Stomach smooth muscle (tissue), 2 donors: Measurements from ENCODE around the gene RBM24.
"Not testable (repeated sequence)": the region's sequence is repeated elsewhere in the genome, so short reads cannot be mapped to it uniquely, and the experiment has no call there.

Experiments used
- H3K27ac ChIP-seq: one replicate; pipeline ENCODE4 v1.7.0; 2013; ENCODE audit warnings: mild to moderate bottlenecking, low read length, inconsistent platforms
- H3K27me3 ChIP-seq, 2 donors: one replicate each; pipeline ENCODE4 v1.7.0; 2013; ENCODE audit warnings: low read length in 2 of 2; ENCODE audit not compliant: insufficient read depth in 2 of 2, control insufficient read depth in 1 of 2
- H3K36me3 ChIP-seq, 2 donors: one replicate each; pipeline ENCODE4 v1.7.0; 2013; ENCODE audit warnings: low read length in 2 of 2; ENCODE audit not compliant: control insufficient read depth in 2 of 2, insufficient read depth in 2 of 2
- H3K4me1 ChIP-seq: one replicate; pipeline ENCODE4 v1.7.0; 2013; ENCODE audit warnings: low read length; ENCODE audit not compliant: control insufficient read depth, insufficient read depth
- H3K4me3 ChIP-seq, 2 donors: one replicate each; pipeline ENCODE4 v1.7.0; 2013; ENCODE audit warnings: low read length in 2 of 2
- H3K9ac ChIP-seq, 2 donors: one replicate each; pipeline ENCODE4 v1.7.0; 2013; ENCODE audit warnings: low read length in 2 of 2, mild to moderate bottlenecking in 1 of 2
- H3K9me3 ChIP-seq, 2 donors: one replicate each; pipeline ENCODE4 v1.7.0; 2013; ENCODE audit warnings: low read length in 2 of 2; ENCODE audit not compliant: control insufficient read depth in 2 of 2
- donor health status: healthy.
- donor health status: Pancreatic carcinoma.

The RBM24 gene

DNA sequence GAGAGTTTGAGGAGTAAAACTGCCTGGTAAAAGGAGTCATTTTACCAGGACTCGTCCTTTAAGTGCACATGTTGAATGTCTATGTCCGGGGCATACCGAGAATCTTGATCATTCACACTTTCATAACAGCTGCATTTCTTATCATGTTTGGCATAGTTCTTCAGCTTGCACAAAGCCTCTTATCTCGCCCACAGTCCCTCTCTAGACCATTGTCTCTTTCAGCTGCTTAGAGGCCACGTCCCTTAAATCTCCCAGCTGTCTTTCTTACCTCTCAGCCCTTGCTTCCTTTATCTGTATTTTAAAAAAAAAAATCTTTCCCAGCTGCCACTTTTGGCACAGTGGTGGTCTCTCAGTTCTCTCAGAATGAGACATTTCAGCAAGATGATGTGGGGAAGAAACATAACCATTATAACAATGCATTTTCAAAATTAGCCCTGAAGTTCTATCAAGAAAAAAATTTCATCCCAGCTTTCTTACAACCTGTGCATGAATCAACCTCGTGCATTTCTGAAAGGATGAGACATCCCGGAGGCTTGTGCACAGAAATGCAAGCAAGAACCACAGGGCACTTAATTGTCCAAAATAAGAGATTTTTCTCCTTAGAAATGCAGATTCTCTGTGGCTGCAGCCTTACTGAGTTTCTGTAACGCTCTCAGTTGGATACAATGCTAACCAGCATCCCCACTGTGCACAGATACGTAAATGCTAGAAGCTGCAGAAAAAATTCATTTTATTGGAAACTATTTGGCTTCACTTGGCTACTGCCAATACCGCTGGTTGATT is 24.2 kb downstream of the RBM24 start:
- no peaks in the 10 kb centered on the region for H3K36me3 ChIP-seq
- H3K27me3 ChIP-seq: no peaks in the 10 kb centered on the region
- no peak overlapping the region for H3K9ac ChIP-seq
- no peaks in the 10 kb centered on the region for H3K9me3 ChIP-seq
- no peak overlapping the region for H3K4me3 ChIP-seq
- H3K4me1 ChIP-seq: no peaks in the 10 kb centered on the region
- no peak overlapping the region for H3K27ac ChIP-seq

DNA sequence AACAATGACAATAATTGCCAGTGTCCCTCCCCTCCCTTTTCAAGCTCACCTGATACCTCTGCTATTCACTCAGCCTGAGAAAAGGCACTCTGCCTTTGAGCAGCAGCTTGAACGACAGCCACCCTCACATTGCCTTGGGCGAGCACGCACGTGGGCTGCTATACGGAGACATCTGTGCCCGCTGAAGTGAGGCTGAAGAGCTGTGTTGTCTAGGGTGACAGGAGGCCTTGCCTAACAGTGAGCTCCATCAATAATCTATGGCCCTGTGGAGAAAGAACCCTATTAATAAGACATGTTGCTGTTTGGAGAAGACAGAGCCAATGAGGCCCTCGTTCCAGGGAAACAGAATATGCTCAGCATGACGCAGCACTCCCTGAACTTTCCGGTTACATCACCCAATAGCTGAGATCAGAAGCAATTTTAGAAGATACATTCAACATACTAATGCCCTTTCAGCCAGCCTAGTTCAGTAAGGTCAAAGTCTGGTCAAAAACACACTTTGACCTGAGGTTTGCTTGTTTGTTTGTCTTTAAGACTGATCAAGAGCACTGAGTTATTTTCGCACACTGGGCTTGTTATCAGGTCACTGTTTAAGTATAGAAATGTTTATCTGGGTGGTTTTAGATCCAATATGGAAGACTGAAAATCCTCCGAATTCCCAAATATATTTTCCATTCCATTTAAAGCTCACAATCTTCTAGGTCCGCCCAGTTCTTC is 30.6 kb downstream of the RBM24 start:
- Histone ChIP-seq H3K4me1 (peaks cover 4% of the 10 kb centered on the region), H3K4me3 (no peak overlapping the region), H3K9ac (no peak overlapping the region), H3K36me3 (no peaks in the 10 kb centered on the region), H3K27ac (no peak overlapping the region), H3K27me3 (no peaks in the 10 kb centered on the region), H3K9me3 (no peaks in the 10 kb centered on the region)

DNA sequence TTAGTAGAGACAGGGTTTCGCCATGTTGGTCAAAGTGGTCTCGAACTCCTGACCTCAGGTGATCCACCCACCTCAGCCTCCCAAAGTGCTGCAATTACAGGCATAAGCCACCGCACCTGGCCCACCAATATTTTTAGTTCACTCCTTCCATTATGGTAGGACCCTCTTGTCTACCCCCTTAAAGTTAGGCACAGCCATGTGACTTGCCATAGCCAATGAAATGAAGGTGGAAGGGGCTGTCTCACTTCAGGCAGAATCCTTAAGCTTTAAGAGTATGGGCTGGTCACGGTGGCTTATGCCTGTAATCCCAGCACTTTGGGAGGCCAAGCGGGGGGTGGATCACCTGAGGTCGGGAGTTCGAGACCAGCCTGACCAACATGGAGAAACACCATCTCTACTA is 32.1 kb downstream of the RBM24 start:
- H3K9me3 ChIP-seq, H3K36me3 ChIP-seq, H3K27ac ChIP-seq, H3K9ac ChIP-seq, H3K4me1 ChIP-seq, H3K4me3 ChIP-seq, H3K27me3 ChIP-seq: not testable (repeated sequence)

DNA sequence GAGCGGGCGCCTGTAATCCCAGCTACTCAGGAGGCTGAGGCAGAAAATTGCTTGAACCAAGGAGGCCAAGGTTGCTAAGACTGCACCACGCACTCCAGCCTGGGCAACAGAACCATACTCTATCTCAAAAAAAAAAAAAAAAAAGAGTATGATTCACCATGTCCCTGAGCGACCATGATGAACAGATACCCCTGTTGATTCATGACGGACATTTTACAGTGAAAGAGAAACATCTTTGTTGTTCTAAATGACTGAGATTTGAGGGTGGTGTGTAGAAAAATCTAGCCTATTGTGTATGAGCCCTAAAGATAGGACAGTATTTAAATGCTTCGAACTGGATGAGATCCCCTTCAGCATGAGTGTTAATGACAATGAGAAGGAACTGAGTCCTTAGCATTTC is 32.8 kb downstream of the RBM24 start:
- Histone ChIP-seq H3K4me3 (no peak overlapping the region), H3K27ac (no peak overlapping the region), H3K27me3 (no peaks in the 10 kb centered on the region), H3K9ac (no peak overlapping the region), H3K4me1 (peaks cover 4% of the 10 kb centered on the region), H3K36me3 (no peaks in the 10 kb centered on the region), H3K9me3 (no peaks in the 10 kb centered on the region)

DNA sequence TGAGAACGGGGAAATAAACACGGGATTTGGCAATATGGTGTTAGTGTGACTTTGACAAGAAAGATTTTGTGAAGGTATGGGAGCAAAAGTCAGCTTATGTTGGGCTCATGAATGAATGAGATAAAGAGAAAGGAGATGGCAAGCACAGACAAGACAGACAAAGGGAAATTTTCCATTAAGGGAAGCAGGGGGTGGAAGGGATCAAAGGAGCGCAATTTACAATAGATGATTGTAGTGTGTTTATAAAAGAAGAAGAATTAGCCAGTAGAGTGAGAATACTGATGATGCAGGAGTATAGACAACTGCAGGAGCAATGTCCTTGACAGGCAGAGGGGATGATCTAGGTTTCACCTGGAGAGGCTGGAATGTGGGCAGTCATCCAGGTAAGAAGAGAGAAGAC is 34.1 kb downstream of the RBM24 start:
- no peaks in the 10 kb centered on the region for H3K9me3 ChIP-seq

DNA sequence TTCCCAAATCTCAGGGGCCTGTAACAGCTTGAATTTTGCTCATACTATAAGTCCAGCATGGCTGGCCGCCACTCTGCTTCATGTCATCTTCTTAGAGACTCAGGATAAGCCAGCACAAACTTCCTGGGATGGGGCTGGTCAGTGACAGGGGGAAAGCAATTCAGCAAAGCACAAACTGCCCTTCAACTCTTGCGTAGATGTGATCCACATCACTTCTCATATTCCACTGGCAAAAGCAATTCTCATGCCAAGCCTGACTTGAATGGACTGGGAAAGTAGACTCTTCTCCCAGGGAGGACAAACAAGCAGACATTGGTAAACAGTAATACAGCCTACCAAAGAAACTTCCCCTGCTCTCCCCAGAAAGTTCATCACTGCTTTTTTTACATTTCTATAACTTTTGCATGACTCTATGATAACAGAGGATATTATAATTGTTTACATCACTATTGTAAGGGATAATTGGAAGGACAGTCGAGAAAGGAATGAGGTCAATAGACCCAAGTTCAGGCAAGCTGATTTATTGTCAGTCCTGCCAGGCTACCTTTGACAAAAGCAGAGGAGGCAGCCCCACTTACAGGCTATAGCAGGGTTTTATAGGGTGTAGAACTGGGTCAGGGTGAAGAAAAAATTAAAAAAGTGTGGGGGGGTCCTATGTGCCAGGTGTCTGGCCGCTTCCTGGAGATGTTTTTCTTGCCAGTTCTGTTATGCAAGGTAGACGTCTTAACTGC is 37.4 kb downstream of the RBM24 start:
- no peaks in the 10 kb centered on the region for H3K4me1 ChIP-seq
- no peaks in the 10 kb centered on the region for H3K36me3 ChIP-seq
- H3K27me3 ChIP-seq: no peaks in the 10 kb centered on the region
- no peak overlapping the region for H3K27ac ChIP-seq
- H3K4me3 ChIP-seq: no peak overlapping the region
- no peaks in the 10 kb centered on the region for H3K9me3 ChIP-seq
- no peak overlapping the region for H3K9ac ChIP-seq

More for the DNA sequence above, 34.1 kb downstream of the RBM24 start:
- Histone ChIP-seq H3K36me3 (no peaks in the 10 kb centered on the region), H3K27ac (no peak overlapping the region), H3K27me3 (no peaks in the 10 kb centered on the region), H3K4me1 (peaks cover 4% of the 10 kb centered on the region), H3K9ac (no peak overlapping the region), H3K4me3 (no peak overlapping the region)

DNA sequence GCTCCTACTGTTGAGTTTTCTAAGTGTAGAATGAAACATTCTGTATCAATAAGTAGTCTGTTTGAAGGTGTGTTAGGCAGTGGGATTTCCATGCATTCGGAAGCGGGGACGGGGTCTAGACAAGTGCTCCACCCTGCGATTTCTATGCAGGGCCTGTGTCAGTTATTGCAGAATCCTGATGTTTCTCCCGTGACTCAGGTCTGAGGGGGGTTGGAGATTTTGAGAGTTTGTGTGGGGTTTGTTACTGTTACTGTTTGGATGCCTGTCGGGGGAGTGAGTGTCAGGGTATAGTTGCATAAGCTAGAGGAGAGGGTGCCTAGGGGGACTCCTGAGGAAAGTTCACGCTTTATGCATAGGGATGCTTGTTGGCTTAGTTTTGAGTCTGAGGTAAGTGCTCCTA is 39.1 kb downstream of the RBM24 start:
- not testable (repeated sequence) for H3K27ac ChIP-seq, H3K9ac ChIP-seq, H3K9me3 ChIP-seq

DNA sequence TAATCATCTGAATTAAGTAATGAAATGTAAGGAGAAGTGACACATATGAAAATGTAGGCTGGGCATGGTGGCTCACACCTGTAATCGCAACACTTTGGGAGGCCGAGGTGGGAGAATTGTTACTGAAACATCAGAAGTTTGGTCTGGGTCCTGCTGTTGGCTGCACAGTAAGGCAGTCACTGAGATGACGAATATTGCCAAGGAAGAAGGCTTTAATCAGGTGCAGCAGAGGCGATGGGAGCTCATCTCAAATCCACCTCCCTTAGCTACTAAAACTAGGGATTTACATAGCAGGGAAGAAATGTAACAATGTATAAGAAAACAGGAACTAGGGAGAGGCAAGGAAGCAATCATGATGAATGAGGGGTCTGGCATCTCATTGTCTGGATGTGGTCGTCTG is 50.1 kb downstream of the RBM24 start:
- Histone ChIP-seq H3K4me3 (no peak overlapping the region), H3K27me3 (no peaks in the 10 kb centered on the region), H3K9me3 (no peaks in the 10 kb centered on the region), H3K36me3 (no peaks in the 10 kb centered on the region), H3K9ac (no peak overlapping the region), H3K27ac (no peak overlapping the region), H3K4me1 (no peaks in the 10 kb centered on the region)

More for the DNA sequence above, 39.1 kb downstream of the RBM24 start:
- not testable (repeated sequence) for H3K36me3 ChIP-seq, H3K4me1 ChIP-seq, H3K27me3 ChIP-seq, H3K4me3 ChIP-seq

DNA sequence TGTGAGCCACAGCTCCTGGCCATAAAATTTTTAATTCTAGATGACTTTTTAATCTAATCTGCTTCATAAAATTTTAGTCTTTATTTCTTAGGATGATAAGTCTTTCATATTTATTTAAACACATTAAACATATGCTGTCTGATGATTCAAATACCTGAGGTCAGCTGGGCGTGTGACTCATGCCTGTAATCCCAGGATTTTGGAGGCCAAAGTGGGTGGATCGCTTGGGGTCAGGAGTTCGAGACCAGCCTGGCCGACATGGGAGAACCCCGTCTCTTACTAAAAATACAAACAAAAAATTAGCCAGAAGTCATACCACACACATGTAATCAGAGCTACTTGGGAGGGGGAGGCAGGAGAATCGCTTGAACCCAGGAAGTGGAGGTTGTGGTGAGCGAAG is 53.1 kb downstream of the RBM24 start:
- Histone ChIP-seq H3K27me3 (no peaks in the 10 kb centered on the region), H3K36me3 (no peaks in the 10 kb centered on the region), H3K4me1 (peaks cover 6% of the 10 kb centered on the region), H3K4me3 (no peak overlapping the region), H3K9ac (no peak overlapping the region), H3K9me3 (no peaks in the 10 kb centered on the region), H3K27ac (no peak overlapping the region)

DNA sequence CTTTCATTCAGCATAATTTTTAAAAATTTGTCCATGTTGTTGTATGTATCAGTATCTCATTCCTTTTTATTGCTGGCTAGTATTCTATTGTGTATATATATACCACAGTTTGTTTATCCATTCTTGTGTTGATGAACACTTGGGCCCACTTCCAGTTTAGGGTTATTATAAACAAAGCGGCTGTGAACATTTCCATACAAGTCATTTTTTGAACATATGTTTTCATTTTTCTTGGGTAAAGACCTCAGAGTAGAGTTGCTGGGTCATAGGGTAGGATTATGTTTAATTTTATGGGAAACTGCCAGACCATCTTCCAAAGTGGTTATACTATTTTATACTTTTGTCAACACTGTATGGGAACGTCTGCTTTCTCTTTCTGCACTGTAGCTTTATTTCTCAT is 55.3 kb downstream of the RBM24 start:
- Histone ChIP-seq H3K4me1 (peaks cover 6% of the 10 kb centered on the region), H3K36me3 (no peaks in the 10 kb centered on the region), H3K9ac (no peak overlapping the region), H3K4me3 (no peak overlapping the region), H3K9me3 (no peaks in the 10 kb centered on the region), H3K27ac (no peak overlapping the region), H3K27me3 (no peaks in the 10 kb centered on the region)

DNA sequence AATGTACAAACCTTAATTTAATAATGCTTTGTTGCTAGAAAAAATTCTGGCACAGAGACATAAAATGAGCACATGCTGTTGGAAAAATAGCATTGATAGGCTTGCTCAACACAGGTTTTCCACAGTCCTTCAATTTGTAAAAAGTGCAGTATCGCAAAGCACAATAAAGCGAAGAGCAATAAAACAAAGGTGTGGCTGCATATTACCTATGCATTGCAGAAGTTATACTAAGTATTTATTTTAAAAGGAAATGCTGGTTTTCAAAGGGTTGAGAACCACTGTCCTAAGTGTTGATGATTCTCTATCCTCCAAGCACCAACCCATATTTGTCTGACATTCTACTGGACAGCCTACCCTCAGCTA is 58.1 kb downstream of the RBM24 start:
- H3K36me3 ChIP-seq: no peaks in the 10 kb centered on the region
- peaks cover 6% of the 10 kb centered on the region for H3K4me1 ChIP-seq

More for the DNA sequence above, 58.1 kb downstream of the RBM24 start:
- Histone ChIP-seq H3K9me3 (no peaks in the 10 kb centered on the region), H3K27me3 (no peaks in the 10 kb centered on the region), H3K9ac (no peak overlapping the region), H3K27ac (no peak overlapping the region), H3K4me3 (no peak overlapping the region)
